GM18868 (cell line): ENCODE measurements around the gene GABRB2.

ENCODE experiments used
- ATAC-seq: cut with Tn5 transposase; IDR thresholded peaks from one replicate; pipeline ENCODE4 v1.9.1; 2021; ENCODE audit warnings: mild to moderate bottlenecking, moderate library complexity; ENCODE audit not compliant: unreplicated experiment

The GABRB2 gene

DNA sequence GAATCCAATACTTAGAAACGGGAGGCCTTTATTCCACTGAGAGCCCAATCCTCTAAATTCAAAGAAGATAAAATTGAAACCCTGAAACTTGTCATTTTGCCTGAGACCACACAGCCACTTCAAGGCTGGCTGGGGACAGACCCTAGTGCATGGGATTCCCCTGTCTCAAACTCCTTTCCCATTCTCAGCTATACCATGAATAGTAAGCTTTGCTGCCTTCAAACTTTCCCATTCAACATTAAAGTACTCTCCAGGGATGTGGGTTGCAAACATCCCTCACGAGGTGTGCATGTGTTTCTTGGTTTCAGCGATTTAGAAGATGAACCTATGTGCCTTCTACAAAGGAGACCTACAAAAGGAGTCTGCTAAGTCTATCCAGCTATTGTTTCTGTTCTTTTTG is 64.6 kb downstream of the GABRB2 start:
- peak; percentile 86 for ATAC-seq

DNA sequence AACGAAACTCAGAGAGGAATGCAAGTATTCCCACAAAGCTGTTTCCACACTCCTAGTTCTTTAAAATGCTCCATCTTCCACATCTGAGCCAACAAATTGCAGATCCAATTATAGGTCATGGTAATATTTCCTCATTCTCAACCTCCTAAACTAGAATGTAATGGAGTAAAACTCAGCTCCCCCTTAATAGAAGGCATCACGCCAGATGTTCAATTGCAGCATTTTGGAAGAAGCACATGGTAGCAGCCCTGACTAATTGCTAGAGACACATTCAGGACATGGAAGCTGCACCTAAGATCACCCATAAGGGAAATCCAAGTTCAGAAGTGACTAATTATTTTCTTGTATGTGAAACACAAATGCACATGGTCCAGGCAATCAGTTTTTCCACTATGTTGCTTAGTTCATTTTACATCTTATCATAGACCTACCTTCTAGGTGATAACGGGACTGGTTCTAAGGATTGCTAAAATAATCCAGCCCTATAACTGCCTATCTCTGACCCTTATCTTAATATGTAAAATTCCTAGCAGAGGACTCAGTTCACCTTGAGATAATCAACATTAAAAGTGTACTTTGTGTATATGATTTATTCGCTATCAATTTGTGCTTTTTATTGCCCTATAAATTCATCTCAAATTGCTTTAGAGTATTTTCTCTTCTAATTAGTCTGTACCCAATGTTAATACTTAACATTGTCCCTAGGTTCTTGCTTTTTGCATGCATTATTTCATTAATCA is 75.1 kb downstream of the GABRB2 start:
- ATAC-seq = no peak

DNA sequence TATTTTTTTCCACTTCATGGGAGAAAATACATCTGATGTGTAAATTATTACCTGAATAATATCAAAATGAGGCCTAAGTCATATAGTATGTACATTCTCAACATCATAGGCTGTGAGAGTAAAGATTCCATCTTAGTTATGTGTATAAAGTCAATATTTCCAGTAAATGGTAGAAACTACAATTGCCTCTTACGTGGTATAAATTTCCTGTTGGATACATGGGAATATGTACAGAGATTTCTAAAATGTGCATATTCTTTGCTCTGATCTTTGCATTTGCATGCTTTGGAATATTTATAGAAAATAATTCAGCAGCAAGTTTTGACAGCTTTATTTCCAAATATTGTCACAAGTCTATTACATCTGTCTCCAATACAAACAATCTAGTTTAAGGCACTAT is 78.8 kb downstream of the GABRB2 start:
- ATAC-seq = no peak

- no peak for ATAC-seq
Observed at GRCh38 chr5:161460741-161461140, 85.8 kb downstream of the GABRB2 start.

DNA sequence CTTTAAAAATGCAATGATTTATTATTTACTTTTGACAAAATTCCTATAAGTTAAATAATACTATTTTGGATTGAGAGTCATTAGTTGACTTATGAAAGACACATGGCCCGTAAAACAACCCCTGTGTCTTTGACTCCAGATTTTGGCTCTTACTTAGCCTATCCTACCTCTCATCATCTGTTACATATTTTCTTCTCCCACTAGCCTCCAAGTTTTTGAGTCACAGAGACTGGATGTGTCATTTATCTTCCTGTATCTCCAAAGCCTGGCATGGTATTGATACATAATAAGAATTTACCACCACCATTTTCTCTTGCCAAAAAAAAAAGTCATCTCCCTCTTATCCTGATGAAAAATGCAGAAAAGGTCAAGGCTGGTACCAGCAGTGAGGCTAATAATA is 99.9 kb downstream of the GABRB2 start:
- ATAC-seq = no peak

GRCh38 chr5:161442471-161442870 is 104.1 kb downstream of the GABRB2 start:
- no peak for ATAC-seq

DNA sequence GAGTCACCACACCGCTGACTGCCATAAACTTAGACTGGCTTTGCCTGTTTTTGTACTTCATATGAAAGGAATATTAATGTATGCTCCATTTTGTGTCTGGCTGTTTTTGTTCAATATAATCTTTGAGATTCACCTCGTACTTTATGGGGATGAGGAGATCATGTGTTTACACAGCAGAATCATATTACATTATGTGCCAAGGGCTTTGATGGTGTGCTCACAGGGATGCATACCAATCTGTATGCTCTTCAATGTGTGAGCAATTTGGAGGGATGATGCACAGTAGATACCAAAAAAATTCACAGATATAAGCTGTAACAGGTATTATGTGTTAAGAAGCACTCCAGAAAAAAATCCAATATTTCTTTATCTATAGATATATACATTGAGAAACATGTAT is 113.7 kb downstream of the GABRB2 start:
- no peak for ATAC-seq

DNA sequence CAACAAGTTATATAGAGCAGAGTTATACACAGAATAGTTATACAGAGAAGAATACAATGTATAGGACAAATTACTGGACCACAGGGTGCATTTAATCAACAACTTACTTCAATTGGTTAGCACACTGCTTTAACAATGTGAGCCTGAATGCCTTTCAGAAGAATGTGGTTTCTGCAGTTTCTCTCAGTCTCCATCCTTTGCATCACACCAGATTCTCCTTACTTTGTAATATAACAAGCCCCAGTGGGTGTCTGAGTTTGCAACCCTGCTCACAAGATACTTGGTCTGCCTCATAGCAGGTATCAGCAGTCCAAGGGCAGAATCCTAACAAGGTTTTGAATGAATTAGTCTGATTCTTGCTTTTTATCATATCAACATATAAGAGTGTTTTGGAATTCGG is 114.6 kb downstream of the GABRB2 start:
- ATAC-seq = no peak

DNA sequence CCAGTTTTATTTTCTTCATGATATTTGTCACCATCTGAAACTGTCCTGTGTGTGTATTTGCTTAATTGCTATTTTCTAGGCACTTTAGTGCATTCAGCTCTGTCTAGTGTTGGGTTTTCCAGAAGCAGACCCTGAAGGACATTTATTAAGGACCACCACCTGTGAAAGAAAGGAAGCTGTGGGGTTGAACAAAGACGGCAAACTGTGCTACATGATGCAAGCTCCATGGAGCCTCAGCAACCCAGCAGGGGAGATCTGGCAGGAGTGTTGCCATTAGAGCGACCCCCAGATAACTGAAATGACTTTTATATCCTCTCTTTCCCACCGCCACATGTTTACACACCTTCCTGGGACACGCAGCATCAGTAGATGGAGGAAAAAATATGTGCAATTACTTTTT is 125.5 kb downstream of the GABRB2 start:
- ATAC-seq = no peak

GRCh38 chr5:161420521-161420920 is 126.0 kb downstream of the GABRB2 start:
- ATAC-seq = no peak

GRCh38 chr5:161414896-161415295 is 131.6 kb downstream of the GABRB2 start:
- no peak for ATAC-seq

DNA sequence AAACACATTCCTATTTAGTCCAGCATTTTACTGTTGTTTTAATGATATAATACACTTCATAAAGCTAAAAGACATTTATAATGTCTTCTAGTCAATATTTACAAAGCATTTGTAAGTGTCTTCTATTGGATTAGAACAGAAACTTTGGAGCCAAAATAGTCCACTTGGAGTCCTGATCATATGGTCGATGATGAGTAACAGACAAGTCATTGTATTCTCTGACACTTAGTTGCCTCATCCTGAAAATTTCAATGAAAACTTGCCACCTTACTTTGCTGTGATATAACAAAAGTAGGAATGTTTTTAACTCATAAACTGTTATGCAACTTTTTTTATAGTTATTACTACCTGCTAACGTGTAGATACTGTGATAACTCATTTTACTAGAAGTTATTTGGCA is 132.5 kb downstream of the GABRB2 start:
- ATAC-seq = no peak

DNA sequence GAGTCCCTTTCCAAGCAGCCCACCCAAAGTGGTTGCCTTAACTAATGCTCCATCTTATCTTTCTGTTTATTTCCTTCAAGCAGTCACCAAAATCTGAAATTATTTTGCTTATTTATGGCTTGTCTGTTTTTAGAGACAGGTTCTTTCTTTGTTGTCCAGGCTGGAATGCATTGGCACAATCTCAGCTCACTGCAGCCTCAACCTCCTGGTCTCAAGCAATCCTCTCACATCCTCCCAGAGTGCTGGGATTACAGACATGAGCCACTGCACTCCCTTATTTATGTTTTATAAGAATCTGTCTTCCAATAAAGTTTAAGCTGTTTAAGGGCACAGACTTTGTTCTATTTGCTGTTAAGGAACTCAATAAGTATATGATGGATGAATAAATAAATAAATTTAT is 133.7 kb downstream of the GABRB2 start:
- ATAC-seq = no peak

GRCh38 chr5:161411156-161411555 is 135.4 kb downstream of the GABRB2 start:
- no peak for ATAC-seq

- no peak for ATAC-seq
Observed at GRCh38 chr5:161410640-161411039, 135.9 kb downstream of the GABRB2 start.

GRCh38 chr5:161409471-161409870 is 137.1 kb downstream of the GABRB2 start:
- ATAC-seq = no peak

DNA sequence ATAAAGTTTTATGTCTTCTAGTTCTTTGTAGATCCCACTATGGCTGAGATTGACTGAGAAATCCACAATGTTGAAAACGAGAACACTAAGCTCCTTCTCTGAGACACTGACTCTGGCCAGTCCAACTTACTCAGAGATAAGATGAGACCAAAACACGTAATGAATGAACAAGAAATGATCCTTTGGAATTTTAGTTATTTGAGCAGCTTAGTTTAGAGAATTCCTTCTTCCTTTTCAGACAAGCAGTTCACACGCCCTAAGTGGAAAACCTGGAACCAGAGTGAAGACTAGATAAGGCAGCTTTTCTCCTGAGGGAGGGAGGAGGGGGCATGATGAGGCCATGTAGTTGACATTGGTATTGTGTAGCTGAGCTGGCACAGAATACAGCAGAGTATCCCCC is 139.6 kb downstream of the GABRB2 start:
- no peak for ATAC-seq

GRCh38 chr5:161403996-161404395 is 142.5 kb downstream of the GABRB2 start:
- no peak for ATAC-seq

- ATAC-seq = peak; percentile 30
Observed at GRCh38 chr5:161403121-161403520, 143.4 kb downstream of the GABRB2 start.

- ATAC-seq = no peak
Observed at GRCh38 chr5:161400583-161400982, 145.9 kb downstream of the GABRB2 start.

GRCh38 chr5:161399996-161400562 is 146.4 kb downstream of the GABRB2 start:
- no peak for ATAC-seq

DNA sequence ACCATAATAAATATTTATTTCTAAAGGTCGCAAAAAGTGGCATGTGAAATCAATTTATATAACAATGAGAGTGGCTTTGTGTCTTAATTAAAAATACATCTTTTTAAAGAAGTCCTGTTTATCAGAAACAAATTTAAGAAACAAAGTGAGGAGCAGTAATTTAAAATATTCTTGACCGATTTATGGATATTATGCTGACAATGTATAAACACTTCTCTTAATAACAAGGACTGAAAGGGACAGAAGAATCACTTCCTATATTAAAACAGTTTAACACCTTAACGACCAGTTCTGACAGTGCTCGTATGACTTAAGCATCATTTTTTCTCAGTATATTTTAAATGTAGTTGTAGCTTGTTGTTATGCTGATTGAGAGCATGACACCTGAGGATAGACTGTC is 149.1 kb downstream of the GABRB2 start:
- no peak for ATAC-seq

DNA sequence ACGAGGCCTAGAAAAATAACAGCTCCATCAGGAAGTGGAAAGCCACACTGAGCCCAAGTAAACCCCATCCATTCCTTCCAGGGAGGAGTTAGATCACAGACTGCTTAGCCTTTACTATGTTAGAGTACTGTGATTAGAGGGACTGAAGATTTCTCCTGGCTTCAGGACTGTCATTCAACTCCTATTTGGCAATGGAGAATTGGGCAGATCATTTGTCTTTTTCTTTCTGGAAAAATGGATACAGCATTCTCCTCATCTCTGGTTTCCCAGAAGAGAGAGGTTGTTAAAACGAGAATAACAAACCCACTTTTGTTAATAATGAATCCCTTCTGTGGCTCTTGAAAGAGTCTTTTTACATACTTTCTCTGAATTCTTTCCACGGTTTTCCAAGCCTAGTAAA is 150.4 kb downstream of the GABRB2 start:
- no peak for ATAC-seq
